NCI-H1105 (cell line): ENCODE data around the gene TULP4.

Source experiments
- DNase-seq: peaks from one replicate; lab custom pipeline; 2025; lab: John Stamatoyannopoulos, UW

The TULP4 gene

GRCh38 chr6:158358450-158359077 lies 46.3 kb downstream of the TULP4 start:
- DNase-seq = no peak

- no peak for DNase-seq
Observed at GRCh38 chr6:158361068-158361467, 48.8 kb downstream of the TULP4 start.

GRCh38 chr6:158361961-158362669 lies 49.9 kb downstream of the TULP4 start:
- no peak for DNase-seq

GRCh38 chr6:158366363-158366762 lies 54.1 kb downstream of the TULP4 start:
- no peak for DNase-seq

GRCh38 chr6:158367816-158368215 lies 55.6 kb downstream of the TULP4 start:
- DNase-seq = no peak

- no peak for DNase-seq
Observed at GRCh38 chr6:158369241-158369640, 57.0 kb downstream of the TULP4 start.

GRCh38 chr6:158370805-158371204 lies 58.5 kb downstream of the TULP4 start:
- DNase-seq = no peak

GRCh38 chr6:158371261-158371660 lies 59.0 kb downstream of the TULP4 start:
- no peak for DNase-seq

GRCh38 chr6:158372574-158372973 lies 60.3 kb downstream of the TULP4 start:
- no peak for DNase-seq

GRCh38 chr6:158373214-158373613 lies 60.9 kb downstream of the TULP4 start:
- DNase-seq = no peak

GRCh38 chr6:158374020-158374419 lies 61.8 kb downstream of the TULP4 start:
- no peak for DNase-seq

- DNase-seq = no peak
Observed at GRCh38 chr6:158376631-158377081, 64.4 kb downstream of the TULP4 start.

GRCh38 chr6:158377860-158378259 lies 65.6 kb downstream of the TULP4 start:
- DNase-seq = peak; percentile 11

GRCh38 chr6:158379336-158379735 lies 67.1 kb downstream of the TULP4 start:
- no peak for DNase-seq

- DNase-seq = no peak
Observed at GRCh38 chr6:158381214-158381613, 68.9 kb downstream of the TULP4 start.

GRCh38 chr6:158382491-158382890 lies 70.2 kb downstream of the TULP4 start:
- no peak for DNase-seq

- no peak for DNase-seq
Observed at GRCh38 chr6:158383057-158383456, 70.8 kb downstream of the TULP4 start.

- no peak for DNase-seq
Observed at GRCh38 chr6:158383542-158383941, 71.3 kb downstream of the TULP4 start.

GRCh38 chr6:158384671-158385110 lies 72.4 kb downstream of the TULP4 start:
- DNase-seq = no peak

GRCh38 chr6:158387036-158387435 lies 74.8 kb downstream of the TULP4 start:
- no peak for DNase-seq

- no peak for DNase-seq
Observed at GRCh38 chr6:158387578-158387977, 75.3 kb downstream of the TULP4 start.

- DNase-seq = no peak
Observed at GRCh38 chr6:158388727-158389126, 76.5 kb downstream of the TULP4 start.

- DNase-seq = no peak
Observed at GRCh38 chr6:158389193-158389919, 77.1 kb downstream of the TULP4 start.
